Measurements from ENCODE around the gene TIAM2. TPM values are rescaled to one million over a fixed set of nuclear protein-coding genes. Genes with fewer than 3 reads are reported as not detected.

Gene TIAM2
- total and polyA plus RNA-seq, 2 donors (not counting 3 experiments of a cell fraction or from before 2014, with no cell fraction given): 9.6 to 18.5 TPM

GRCh38 chr6:155194399-155194798 lies 199.3 kb downstream of the TIAM2 start:
- POLR2A ChIA-PET: no interaction called here

GRCh38 chr6:155195903-155196302 lies 200.8 kb downstream of the TIAM2 start:
- Histone ChIP-seq H3K79me2 (ENCODE audit: control insufficient read depth, insufficient read depth, low read length) (no peaks in the 10 kb centered on the region), H3K9me3 (replicated peaks; ENCODE audit: control insufficient read depth, insufficient read depth, low read length) (no peaks in the 10 kb centered on the region), H3K9ac (replicated peaks; ENCODE audit: extremely low read depth, insufficient read depth, low read length) (no peak overlapping the region), H3K4me3 (replicated peaks in 1 of 3; ENCODE audit: insufficient read depth in 1 of 3, low read depth in 1 of 3, low read length in 3 of 3) (no peak overlapping the region), H3K9me1 (replicated peaks; ENCODE audit: control insufficient read depth, extremely low read depth, insufficient read depth, low read length) (no peaks in the 10 kb centered on the region), H3K27ac (ENCODE audit: insufficient read depth, low read depth, low read length) (no peak overlapping the region), H2AFZ (ENCODE audit: low read depth, low read length) (no peak overlapping the region), H4K20me1 (replicated peaks; ENCODE audit: control insufficient read depth, extremely low read depth, insufficient read depth, low read length) (no peaks in the 10 kb centered on the region), H3K4me2 (ENCODE audit: insufficient read depth, low read length) (no peak overlapping the region), H3K27me3 (ENCODE audit: control insufficient read depth in 2 of 2, insufficient read depth in 2 of 2, low read length in 2 of 2) (no peaks in the 10 kb centered on the region), H3K4me1 (ENCODE audit: control insufficient read depth, extremely low read depth, insufficient read depth, low read length) (peaks cover 15% of the 10 kb centered on the region), H3K36me3 (ENCODE audit: control insufficient read depth in 2 of 2, extremely low read depth in 1 of 2, insufficient read depth in 2 of 2, low read length in 2 of 2) (no peaks in the 10 kb centered on the region)
- dilution Hi-C loops (cut with MboI; ENCODE audit: extremely low pct_ligation_motif_present, low sequenced_read_pairs) (no loop called here), intact Hi-C loops (cut with micrococcal nuclease) (no loop called here)
- no peak for TF ChIP-seq JUN (IDR thresholded peaks at IDR 0.05; ENCODE audit: borderline replicate concordance, insufficient read depth, insufficient read length, low read depth)
- no peak for TF ChIP-seq GATA2 (IDR thresholded peaks at IDR 0.05; ENCODE audit: insufficient read depth, insufficient read length, low read depth, low read length)
- no peak for TF ChIP-seq POLR2AphosphoS5 (IDR thresholded peaks at IDR 0.05; ENCODE audit: insufficient read depth, low read depth, low read length)
- TF ChIP-seq MAX (IDR thresholded peaks at IDR 0.05; ENCODE audit: insufficient read depth, insufficient read length): no peak
- no peak for TF ChIP-seq CTCF (IDR thresholded peaks at IDR 0.05; ENCODE audit: extremely low read depth in 1 of 2, insufficient read depth in 1 of 2, low read depth in 1 of 2, low read length in 2 of 2)
- no peak for TF ChIP-seq FOS (IDR thresholded peaks at IDR 0.05; ENCODE audit: borderline replicate concordance, insufficient read depth, low read length)
- no peak for TF ChIP-seq MYC (IDR thresholded peaks at IDR 0.05; ENCODE audit: low read depth, low read length)
- TF ChIP-seq POLR2A (IDR thresholded peaks at IDR 0.05; ENCODE audit: low read depth, low read length): no peak
- TF ChIP-seq EZH2 (IDR thresholded peaks at IDR 0.05; ENCODE audit: borderline replicate concordance, low read depth, low read length, severe bottlenecking): no peak
- ChIA-PET CTCF (no interaction called here), POLR2A (no interaction called here)
- DNase-seq (ENCODE audit: low read depth, low spot score) (no peak), FAIRE-seq (no peak)
- BruUV-seq (replicated peaks): no TSS peak

More at GRCh38 chr6:155194399-155194798, 199.3 kb downstream of the TIAM2 start:
- Histone ChIP-seq H4K20me1 (replicated peaks; ENCODE audit: control insufficient read depth, extremely low read depth, insufficient read depth, low read length) (no peaks in the 10 kb centered on the region), H3K9me3 (replicated peaks; ENCODE audit: control insufficient read depth, insufficient read depth, low read length) (no peaks in the 10 kb centered on the region), H3K27ac (ENCODE audit: insufficient read depth, low read depth, low read length) (no peak overlapping the region), H3K9me1 (replicated peaks; ENCODE audit: control insufficient read depth, extremely low read depth, insufficient read depth, low read length) (no peaks in the 10 kb centered on the region), H3K4me2 (ENCODE audit: insufficient read depth, low read length) (no peak overlapping the region), H3K4me1 (ENCODE audit: control insufficient read depth, extremely low read depth, insufficient read depth, low read length) (peaks cover 20% of the 10 kb centered on the region), H3K9ac (replicated peaks; ENCODE audit: extremely low read depth, insufficient read depth, low read length) (no peak overlapping the region), H3K27me3 (ENCODE audit: control insufficient read depth in 2 of 2, insufficient read depth in 2 of 2, low read length in 2 of 2) (no peaks in the 10 kb centered on the region), H3K36me3 (ENCODE audit: control insufficient read depth in 2 of 2, extremely low read depth in 1 of 2, insufficient read depth in 2 of 2, low read length in 2 of 2) (no peaks in the 10 kb centered on the region), H3K79me2 (ENCODE audit: control insufficient read depth, insufficient read depth, low read length) (no peaks in the 10 kb centered on the region), H3K4me3 (replicated peaks in 1 of 3; ENCODE audit: insufficient read depth in 1 of 3, low read depth in 1 of 3, low read length in 3 of 3) (no peak overlapping the region), H2AFZ (ENCODE audit: low read depth, low read length) (no peak overlapping the region)
- BruUV-seq (replicated peaks): no TSS peak
- DNase-seq (ENCODE audit: low read depth, low spot score) (no peak), FAIRE-seq (no peak)
- CTCF ChIA-PET: interaction anchor here (0.8 kb wide), 1 partner anchor 54 kb away, joined by 3 read pairs; no protein-coding TSS in a partner anchor
- dilution Hi-C loops (cut with MboI; ENCODE audit: extremely low pct_ligation_motif_present, low sequenced_read_pairs) (no loop called here), intact Hi-C loops (cut with micrococcal nuclease) (no loop called here)
- TF ChIP-seq EZH2 (IDR thresholded peaks at IDR 0.05; ENCODE audit: borderline replicate concordance, low read depth, low read length, severe bottlenecking) (no peak), GATA2 (IDR thresholded peaks at IDR 0.05; ENCODE audit: insufficient read depth, insufficient read length, low read depth, low read length) (no peak), MAX (IDR thresholded peaks at IDR 0.05; ENCODE audit: insufficient read depth, insufficient read length) (no peak), MYC (IDR thresholded peaks at IDR 0.05; ENCODE audit: low read depth, low read length) (no peak)

Data from endothelial cell of umbilical vein (primary cell).